Measurements from ENCODE around the gene GLUD1. TPM values are rescaled to one million over a fixed set of nuclear protein-coding genes. Genes with fewer than 3 reads are reported as not detected.

GLUD1 gene
- total and polyA plus RNA-seq, 12 donors: 38.0 to 130 (median 113) TPM

DNA sequence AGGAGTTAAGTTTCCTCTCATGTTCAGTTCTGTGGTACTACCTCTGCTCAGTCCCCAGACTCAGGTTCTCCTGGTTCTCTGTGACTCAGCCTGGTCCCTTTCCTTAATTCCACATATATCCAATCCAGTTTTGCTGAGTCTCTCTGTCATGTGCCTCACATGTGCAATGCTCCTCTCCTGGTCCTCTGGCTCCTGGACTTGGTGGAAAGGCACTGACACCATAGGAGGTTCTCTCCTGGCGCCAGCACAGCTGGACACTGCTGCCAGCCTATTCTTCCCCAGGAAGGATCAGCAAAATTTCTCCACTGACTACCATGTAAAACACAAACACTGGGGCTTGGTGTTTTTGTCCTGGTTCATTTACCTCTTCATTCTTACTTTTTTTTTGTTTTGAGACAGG lies 27.8 kb downstream of the GLUD1 start:
- Histone ChIP-seq H3K27me3 (no peaks in the 10 kb centered on the region), H3K27ac (no peak overlapping the region), H3K36me3 (peaks cover 0 to 100% (median 54%) of the 10 kb centered on the region in 9 donors), H3K4me3 (no peak overlapping the region), H3K9me3 (no peaks in the 10 kb centered on the region), H3K4me1 (no peaks in the 10 kb centered on the region)
- intact Hi-C loops (cut with DNase I): no loop called here
- DNase-seq (no peak), ATAC-seq (no peak)
- TF ChIP-seq CTCF (IDR thresholded peaks at IDR 0.05): no peak
- whole genome bisulfite sequencing, 2 donors: 100% methylated on average over 1 of the region's 1 CpG

DNA sequence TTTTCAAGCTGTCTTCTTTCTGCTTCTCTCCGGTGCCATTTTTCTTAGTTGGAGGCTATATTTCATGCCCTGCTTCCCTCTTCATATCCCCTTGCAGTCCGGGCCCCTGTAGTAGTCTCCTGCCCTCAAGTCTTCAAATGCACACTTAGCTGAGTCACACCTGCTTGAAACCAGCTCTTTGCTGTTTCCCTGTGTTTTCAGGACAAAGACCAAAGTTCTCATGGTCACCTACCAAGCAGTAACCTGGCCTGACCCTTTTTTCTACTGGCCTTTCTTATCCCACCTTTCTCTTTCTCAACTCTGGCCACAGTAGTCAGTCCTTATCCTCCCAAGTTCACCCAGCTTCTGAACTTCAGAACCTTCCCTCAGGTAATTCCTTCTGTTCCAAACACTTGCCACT lies 28.5 kb downstream of the GLUD1 start:
- H3K36me3 ChIP-seq: peaks cover 0 to 100% (median 61%) of the 10 kb centered on the region in 9 donors
- no peak for DNase-seq
- no peaks in the 10 kb centered on the region for H3K4me1 ChIP-seq
- H3K27ac ChIP-seq: no peak overlapping the region
- 94 to 97% methylated on average over 2 of the region's 2 CpGs for WGBS, 2 donors
- H3K9me3 ChIP-seq: no peaks in the 10 kb centered on the region
- no peak overlapping the region for H3K4me3 ChIP-seq
- TF ChIP-seq CTCF (IDR thresholded peaks at IDR 0.05): no peak
- intact Hi-C loops (cut with DNase I): no loop called here
- ATAC-seq: no peak
- no peaks in the 10 kb centered on the region for H3K27me3 ChIP-seq

DNA sequence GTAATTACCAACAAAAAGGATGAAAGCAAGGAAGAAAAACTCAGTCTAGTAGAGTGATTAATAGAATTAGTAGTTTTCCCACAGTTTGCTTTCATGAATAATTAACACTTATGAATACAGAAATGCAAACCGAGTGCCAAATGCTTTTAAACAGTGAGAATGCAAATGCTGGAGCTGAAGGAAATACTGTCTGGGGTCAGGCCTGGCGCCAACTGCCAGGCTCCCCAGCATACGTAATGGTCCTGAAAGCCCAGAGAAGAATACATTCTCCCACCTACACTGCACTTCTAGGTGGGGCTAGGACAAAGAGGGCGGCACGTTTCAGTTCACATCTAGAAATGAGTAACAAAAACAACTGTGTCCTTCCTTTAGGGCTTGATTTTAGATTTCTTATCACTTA lies 30.0 kb downstream of the GLUD1 start:
- Histone ChIP-seq H3K36me3 (peaks cover 0 to 100% (median 68%) of the 10 kb centered on the region in 9 donors), H3K4me1 (no peaks in the 10 kb centered on the region), H3K9me3 (no peaks in the 10 kb centered on the region), H3K27me3 (no peaks in the 10 kb centered on the region), H3K4me3 (no peak overlapping the region), H3K27ac (no peak overlapping the region)
- no peak for DNase-seq
- intact Hi-C loops (cut with DNase I): no loop called here
- 84 to 85% methylated on average over 5 of the region's 5 CpGs for WGBS, 2 donors
- TF ChIP-seq CTCF (IDR thresholded peaks at IDR 0.05): no peak
- no peak for ATAC-seq

- Histone ChIP-seq H3K4me1 (peaks cover 0 to 4% (median 0%) of the 10 kb centered on the region in 9 donors), H3K27me3 (no peaks in the 10 kb centered on the region), H3K36me3 (peaks cover 0 to 100% (median 61%) of the 10 kb centered on the region in 9 donors), H3K27ac (no peak overlapping the region), H3K9me3 (no peaks in the 10 kb centered on the region), H3K4me3 (no peak overlapping the region)
- no peak for TF ChIP-seq CTCF (IDR thresholded peaks at IDR 0.05)
- WGBS, 2 donors: 90 to 93% methylated on average over 6 of the region's 6 CpGs
- intact Hi-C loops (cut with DNase I): no loop called here
- DNase-seq (no peak), ATAC-seq (no peak)
Observed at GRCh38 chr10:87060280-87060928, 34.2 kb downstream of the GLUD1 start.
